ENCODE data around the gene TRIP10.

GRCh38 chr19:6694147-6694815, 45.2 kb upstream of the TRIP10 start:
- TF ChIP-seq CTCF (IDR thresholded peaks at IDR 0.05): no peak
- no peak for TF ChIP-seq POLR2A (IDR thresholded peaks at IDR 0.05)
- no peak for TF ChIP-seq POLR2AphosphoS5 (IDR thresholded peaks at IDR 0.05)
